ENCODE results near the gene TSNAX.

TSNAX gene

DNA sequence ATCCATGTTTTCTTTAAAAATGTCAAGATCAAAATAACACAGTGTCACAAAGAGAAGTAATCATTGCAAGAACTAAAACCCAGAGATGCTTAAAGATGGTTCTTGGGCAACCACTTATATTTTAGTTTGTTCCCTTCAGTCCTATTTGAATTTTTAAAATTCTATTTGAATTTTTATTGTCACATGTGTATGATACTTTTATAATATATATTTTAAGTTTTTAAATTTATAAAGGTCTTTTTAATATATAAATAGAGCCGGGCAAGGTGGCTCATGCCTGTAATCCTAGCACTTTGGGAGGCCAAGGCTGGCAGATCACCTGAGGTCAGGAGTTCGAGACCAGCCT is 75.8 kb downstream of the TSNAX start:
- DNase-seq = no peak

DNA sequence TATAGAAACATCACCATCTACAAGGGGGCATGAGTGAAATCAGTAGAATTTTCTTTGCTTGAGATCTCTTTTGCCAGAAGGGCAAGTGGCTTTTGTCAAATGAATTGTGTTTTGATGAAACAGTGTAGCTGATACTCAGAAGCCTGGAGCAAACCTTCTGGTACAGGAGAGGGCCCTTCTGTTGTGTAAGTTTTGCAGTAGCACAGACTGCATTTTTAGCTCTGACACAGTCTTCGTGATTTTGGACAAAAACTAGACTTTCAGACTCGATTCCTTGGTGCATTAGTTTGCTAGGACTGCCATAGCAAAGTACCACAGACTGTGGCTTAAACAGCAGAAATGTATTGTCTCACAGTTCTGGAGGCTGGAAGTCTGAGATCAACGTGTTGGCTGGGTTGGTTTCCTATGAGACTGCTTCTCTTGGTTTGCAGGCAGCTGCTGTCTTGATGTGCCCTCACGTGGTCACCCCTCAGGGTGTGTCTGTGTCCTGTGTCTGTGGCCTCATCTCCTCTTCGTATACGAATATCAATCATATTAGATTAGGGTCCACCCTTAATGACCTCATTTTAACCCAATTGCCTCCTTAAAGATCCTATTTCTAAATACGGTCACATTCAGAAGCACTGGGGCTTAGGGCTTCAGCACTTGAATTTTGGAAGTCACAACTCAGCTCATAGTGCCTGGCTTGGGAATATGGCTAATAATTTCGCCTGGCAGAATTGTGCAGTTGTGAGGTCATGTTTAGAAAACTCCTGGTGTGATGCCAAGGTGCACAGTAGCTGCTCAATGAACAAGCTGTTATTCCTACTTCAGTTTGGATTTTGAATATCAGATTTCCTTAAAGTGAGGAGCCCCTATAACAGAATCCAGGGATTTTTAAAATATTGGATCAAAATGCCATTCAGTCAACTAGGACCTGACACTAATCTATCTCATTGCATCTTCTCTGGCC is 77.0 kb downstream of the TSNAX start:
- DNase-seq = no peak

GRCh38 chr1:231606712-231607111 is 78.2 kb downstream of the TSNAX start:
- DNase-seq = no peak

DNA sequence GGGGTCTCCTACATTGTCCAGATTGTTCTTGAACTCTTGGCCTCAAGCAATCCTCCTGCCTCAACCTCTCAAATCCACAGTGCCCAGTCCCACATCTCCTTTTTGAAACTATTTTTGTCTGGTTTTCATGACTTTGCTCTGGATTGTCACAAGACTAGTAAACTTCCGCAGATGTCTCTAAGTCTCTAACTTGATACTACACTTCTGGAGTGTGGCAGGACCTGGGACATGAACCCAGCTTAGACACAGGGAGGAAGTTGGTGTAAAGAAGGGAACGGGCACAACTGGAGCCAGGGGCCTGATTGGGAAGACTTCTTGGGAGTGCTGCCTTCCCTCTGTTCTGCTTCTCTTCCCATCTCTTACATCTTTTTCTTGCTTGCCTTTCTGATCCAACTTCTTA is 81.9 kb downstream of the TSNAX start:
- no peak for DNase-seq

DNA sequence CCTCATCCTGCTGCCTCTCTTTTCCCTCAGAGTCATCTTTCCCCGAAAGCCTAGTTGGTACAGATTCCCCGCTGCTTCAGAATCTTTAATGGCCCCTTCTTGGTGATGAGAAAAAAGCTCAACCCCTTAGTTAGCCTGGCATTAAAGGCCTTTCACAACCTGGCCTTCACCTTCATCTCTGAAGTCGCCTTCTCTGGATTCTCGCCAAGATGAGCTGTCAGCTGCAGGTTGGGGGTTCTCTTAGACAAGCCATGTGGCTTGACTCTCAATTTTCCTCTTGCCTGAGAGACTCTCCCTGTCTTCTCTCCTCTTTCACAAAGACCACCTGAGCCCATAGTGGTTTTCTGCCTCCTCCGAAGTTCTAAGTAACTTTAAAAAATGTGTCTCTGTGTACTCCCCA is 82.6 kb downstream of the TSNAX start:
- DNase-seq = no peak

GRCh38 chr1:231611851-231612250 is 83.4 kb downstream of the TSNAX start:
- DNase-seq = no peak

GRCh38 chr1:231612393-231613089 is 84.1 kb downstream of the TSNAX start:
- DNase-seq = no peak

DNA sequence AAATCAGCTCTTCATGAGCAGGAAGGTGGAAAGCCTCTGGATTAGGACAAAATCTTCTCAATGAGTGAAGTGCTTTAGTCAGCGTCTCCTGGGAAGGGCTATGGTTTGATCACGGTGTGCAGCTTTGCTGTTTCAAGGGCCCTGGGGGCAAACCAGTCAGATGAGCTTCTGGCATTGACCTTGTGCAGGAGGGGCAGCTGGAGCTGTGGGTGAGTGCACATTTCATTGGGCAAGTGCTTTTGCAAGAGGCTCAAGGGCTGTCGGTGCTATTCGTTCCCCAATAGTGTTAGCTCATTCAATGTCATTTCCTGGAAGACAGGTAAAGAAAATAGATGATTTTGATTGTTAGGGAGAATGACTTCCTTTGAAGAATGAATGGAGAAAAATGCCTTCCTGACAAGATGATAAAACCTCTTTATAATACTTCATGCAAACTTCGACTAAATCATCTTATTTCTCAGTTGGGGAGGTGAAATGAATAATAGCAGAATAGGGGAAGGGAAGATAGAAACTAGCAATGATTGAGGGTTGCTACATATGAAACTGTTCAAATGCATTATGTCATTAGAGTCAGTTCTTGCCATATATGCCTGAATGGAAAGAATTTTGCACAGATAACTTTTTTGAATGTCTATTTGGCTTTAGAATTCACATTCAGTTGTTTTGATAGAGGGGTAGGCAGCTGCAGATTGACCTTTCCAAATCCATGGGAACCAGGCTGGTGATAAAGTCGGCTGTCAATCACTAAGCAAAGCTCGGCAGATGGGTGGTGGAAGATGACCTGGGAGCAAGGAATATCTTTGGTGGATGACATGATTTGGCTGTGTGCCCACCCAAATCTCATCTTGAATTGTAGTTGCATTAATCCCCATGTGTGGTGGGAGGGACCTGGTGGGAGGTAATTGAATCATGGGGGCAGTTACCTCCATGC is 85.2 kb downstream of the TSNAX start:
- DNase-seq = no peak
